Measurements from ENCODE around the gene SMR3B.

Gene SMR3B

DNA sequence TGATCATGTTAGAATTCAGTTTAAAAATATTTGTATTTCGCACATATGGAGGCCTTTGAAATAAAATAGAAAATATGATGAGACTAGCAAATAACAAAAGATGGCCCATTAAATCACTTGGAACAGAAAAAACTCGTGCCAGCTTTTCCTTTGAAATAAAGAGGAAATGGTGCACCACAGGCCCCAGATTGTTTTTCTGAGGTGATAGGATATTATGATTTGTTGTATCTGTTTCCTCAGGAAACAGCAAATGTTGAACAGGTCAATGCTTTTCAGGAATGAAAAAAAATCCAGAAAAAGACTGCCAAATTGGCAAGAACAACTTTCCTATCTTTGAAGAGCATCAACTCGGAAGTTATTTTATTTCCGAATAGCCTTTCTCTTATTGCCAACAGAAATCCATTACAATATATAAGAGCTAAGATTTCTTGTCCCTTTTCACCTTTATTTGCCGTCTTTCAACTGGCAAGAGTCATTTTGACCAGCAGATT is at the start of gene SMR3B:
Gene SMR3B (plus strand): TSS at position 441 of the 491 bp plus-strand sequence. CDS start 1,380 bp downstream, outside the sequence.
- DNase-seq, result no peak

- no peak for DNase-seq
Measured at GRCh38 chr4:70334681-70335080, 48.2 kb upstream of the SMR3B start, which contains the start of gene CABS1. Gene CABS1, plus strand, starts transcription at chr4:70334981. Its CDS starts 59 bp downstream, at chr4:70335040.

GRCh38 chr4:70336043-70336442 is 46.9 kb upstream of the SMR3B start:
- no peak for DNase-seq

DNA sequence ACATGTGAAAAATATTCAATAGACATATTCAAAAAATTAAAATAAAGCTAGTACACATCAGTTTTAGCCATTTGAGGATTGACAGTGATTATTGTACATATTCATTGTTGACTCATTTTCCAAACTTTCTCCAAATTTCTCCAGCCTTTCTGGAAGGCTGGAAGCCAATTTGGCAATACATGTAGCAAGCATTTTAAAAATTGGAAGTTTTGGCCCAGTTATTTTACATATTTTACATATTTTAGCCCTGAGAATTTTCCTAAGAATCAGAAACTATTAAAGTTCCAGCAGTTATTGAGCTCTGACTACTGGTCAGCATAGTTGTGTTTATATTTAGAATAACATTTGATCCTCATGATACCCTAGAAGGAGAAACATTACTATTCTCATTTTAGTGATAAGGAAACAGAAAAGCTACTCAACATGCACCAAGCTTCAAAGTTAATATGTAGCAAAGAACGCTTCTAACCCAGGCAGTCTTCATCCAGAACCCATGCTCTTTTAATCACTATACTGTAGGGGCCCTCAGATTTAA is 45.0 kb upstream of the SMR3B start:
- no peak for DNase-seq

DNA sequence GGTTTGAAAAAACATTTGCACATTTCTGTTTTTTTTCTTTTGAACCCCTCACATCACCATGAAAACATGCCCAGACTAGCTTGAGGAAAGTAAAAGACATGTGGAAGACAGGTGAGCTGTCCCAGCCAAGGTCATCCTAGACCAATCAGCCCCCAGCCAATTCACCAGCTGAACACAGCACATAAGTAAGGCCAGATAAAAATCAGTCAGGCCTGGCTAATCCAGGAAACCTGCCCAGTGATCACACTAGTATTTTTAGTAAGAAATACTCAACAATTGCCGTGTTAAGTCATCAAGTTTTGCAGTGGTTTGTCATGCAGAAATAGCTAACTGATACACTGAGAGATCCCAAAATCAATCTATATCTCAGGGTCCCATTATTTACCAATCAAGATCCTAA is 26.7 kb upstream of the SMR3B start:
- DNase-seq, result no peak

DNA sequence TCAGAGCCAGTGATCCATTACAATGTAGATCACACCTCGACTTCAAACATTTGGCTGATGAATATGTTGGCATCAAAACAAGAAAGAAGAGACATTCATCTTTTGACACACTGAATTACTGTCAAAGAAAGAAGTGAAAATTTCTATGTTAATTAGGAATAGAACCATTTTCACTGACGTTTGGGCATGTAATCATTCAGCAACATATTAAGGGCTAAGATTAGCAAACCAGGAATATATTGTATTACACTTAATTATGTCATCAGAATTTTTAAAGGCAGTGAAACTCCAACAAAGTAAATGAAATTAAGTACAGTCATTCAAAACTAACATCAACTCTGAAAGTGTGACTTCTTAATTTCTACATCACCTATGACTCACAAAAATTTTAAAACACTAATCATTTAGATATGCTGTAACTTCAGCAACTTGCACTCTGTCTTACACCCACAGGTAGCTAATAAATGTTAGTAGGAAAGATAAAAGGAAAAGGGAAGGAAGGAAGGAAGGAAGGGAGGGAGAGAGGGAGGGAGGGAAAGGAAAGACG is 23.7 kb upstream of the SMR3B start:
- DNase-seq, result no peak

DNA sequence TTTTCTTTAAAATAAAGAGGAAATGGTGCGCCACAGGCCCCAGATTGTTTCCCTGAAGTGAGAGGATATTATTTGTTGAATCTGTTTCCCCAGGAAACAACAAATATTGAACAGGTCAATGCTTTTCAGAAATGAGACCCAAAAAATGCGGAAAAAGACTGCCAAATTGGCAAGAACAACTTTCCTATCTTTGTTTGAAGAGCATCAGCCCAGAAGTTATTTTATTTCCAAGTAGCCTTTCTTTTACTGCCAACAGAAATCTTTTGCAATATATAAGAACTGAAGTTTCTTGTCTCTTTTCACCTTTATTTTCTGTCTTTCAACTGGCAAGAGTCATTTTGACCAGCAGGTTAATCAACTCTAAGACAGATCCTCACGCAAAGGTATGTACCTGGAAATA is 22.5 kb upstream of the SMR3B start, which contains the start of gene SMR3A:
Gene SMR3A (plus strand): TSS at position 301 of the 400 bp plus-strand sequence. CDS start 1,356 bp downstream, outside the sequence.
- no peak for DNase-seq

GRCh38 chr4:70364002-70364401 is 18.9 kb upstream of the SMR3B start:
- no peak for DNase-seq

DNA sequence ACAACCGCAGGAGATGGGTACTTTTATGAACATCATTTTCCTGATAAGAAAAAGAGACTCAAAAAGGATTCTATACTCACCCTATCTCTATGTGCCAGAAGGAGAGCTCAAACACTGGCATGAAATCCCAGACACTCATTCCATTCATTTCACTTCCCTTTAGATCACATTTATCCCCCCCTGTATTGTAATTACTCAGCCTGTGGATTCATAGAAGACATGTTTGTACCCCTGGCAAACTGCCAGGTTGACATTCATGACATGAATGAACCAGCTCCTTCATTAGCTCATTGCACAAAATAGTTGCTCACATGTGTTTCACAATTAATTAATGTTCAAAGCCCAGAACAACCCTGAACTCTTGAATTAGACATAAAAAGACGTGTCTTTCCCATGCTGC is 17.5 kb upstream of the SMR3B start:
- DNase-seq, result no peak

GRCh38 chr4:70367813-70368212 is 15.1 kb upstream of the SMR3B start:
- no peak for DNase-seq

DNA sequence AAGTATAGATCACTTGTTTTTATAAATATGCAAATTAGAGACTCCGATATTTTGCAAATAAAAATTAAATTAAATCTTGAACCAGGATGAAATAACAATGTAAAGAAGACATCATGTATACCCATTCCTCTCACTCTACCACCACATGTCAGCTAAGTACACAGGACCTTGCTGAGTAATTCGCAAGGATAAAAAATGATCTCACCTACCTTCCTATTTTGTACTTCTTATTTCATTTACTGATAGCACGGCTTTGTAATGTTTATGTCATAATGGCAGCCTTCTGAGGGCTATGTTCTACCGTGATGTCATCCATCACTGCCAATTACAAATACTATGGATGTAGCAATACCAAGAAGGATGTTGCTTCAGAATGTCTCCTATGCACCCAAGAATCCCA is 10.9 kb upstream of the SMR3B start:
- DNase-seq, result no peak

DNA sequence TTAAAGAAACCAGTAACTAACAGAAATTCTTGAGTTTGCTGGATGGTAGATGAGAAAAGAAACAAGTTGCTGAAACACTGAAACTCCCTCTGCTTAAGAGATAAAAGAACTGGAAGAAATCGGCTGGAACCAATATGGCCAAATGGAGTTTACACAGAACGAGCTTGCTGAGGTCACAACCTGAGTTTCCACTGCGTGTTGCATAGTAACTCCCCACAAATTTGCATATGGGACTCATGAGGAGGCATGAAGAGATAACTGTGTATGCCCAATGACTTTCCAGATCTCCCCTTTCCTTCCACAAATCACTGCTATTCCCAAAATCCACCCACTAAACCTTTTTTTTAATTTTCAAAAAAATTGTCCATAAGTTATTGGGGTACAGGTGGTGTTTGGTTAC is 10.2 kb upstream of the SMR3B start:
- no peak for DNase-seq

- no peak for DNase-seq
Measured at GRCh38 chr4:70380578-70380977, 2.4 kb upstream of the SMR3B start.

DNA sequence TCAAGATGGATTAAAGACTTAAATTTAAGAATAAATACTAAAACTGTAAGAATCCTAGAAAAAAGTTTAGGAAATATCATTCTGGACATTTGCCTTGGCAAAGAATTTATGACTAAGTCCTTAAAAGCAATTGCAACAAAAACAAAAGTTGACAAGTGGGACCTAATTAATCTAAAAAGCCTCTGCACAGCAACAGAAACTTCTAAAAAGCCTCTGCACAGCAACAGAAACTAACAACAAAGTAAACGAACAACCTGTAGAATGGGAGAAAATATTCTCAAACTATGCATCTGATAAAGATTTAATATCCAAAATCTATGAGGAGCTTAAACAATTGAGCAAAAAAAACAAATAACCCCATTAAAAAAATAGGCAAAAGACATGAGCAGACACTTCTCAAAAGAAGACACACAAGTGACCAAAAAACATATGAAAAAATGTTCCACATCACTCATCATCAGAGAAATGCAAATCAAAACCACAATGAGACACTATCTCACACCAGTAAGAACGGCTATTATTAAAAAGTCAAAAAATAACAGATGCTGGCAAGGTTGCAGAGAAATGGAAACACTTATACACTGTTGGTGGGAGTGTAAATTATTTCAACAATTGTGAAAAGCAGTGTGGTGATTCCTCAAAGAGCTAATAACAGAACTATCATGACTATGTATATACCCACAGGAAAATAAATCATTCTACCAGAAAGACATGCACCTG is 9.3 kb downstream of the SMR3B start:
- DNase-seq, result no peak

DNA sequence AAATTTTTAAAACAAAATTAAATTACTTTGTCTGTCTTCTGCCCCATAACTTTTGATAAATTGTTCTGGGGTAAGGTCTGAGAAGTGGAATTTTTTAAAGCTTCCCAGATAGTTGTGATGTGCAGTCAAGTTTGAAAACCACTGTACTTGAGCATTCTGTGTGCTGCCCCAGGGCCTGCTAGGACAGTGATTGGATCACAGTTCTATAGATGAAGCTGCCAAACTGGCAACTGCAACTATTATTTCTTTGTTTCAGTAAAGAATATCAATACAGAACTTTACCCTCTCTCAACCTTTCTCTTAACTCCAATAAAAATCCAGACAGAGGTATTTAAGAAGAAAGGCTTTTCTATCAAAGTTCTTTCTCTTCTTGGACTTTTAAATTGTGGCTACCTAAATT is 14.6 kb downstream of the SMR3B start, which contains the start of gene OPRPN:
Gene OPRPN (plus strand): TSS at position 361 of the 400 bp plus-strand sequence. CDS start 1,346 bp downstream, outside the sequence.
- DNase-seq, result no peak

DNA sequence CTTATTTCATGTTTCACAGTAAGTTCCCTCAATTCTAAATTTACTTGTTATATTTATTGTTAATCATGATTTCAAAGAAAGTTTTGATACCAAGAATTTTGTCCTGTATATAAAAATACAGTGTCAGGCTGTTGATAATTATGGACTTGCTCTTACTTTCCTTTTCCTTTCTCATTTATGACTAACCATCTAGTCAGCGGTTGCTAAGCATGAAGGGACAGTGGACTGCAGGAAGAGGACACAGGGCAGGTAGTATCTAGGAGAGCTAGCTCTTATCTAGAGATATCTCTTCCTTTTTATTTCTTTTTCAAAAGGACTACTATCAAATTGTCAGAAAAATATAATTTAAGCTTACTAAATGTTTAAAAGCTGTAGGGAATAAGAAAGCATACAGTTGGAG is 16.4 kb downstream of the SMR3B start:
- peak; percentile 18 for DNase-seq

DNA sequence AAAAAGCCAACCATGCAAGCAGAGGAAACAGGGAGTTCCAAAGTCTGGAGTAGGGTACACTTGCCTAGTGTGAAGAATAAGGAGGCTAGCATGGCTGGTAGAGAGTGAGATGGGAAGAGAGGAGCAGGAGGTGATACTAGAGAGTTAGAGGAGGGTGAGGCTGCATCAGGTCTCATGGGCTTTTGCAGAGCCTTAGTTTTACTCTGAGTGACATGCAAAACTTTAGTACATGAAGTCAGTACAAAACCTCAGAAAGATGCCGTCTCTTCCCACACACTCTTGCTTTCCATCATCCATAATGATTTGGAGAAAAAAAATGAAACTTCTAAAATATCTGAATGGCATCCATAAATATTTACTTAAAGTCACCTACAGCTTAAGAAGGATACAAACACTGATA is 19.8 kb downstream of the SMR3B start:
- DNase-seq, result no peak

DNA sequence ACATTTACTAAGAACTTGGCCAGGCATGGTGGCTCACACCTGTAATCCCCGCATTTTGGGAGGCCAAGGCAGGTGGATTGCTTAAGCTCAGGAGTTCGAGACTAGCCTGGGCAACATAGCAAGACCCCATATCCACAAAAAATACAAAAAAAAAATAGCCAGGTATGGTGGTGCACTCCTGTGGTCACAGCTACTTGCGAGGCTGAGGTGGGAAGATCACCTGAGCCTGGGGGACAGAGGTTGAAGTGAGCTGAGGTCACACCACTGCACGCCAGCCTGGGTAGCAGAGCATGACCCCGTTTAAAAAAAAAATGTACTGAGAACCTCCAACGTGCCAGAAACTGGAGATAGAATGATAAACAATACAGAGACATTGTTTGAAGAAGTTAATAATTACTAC is 22.8 kb downstream of the SMR3B start:
- no peak for DNase-seq

DNA sequence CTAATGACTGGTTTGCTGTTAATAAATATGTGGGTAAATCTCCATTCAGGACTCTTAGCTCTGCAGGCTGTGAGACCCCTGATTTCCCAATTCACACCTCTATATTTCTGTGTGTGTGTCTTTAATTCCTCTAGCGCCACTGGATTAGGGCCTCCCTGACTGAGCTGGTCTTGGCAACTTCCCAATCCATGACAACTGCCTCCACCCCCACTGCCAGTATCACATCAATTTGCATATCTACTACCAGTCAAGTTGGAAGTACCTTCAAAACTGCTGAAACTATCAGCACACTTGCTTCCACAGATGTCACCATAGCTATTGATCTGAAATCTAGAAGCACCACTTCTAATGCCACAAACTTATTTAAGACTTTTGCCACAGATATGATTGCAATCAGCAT is 42.4 kb downstream of the SMR3B start:
- DNase-seq, result no peak

DNA sequence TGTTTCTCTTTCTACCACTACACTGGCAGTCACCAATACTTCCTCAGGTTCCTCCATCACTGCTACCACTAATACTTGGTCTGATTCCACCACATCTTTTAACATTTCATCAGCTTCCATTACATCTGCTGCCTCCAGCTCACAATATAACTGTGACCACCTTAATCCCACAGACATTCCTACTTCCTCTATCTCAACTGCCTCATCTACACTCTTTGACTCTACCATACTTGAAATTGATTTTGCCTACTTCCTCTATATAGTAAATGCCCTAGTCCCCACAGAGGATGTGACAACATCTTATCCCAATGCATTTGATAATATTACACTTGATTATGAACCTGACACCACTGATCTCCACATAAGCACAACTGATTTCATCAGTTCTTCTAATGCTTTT is 43.9 kb downstream of the SMR3B start:
- no peak for DNase-seq

GRCh38 chr4:70437197-70437596 is 54.3 kb downstream of the SMR3B start:
- no peak for DNase-seq
